ENCODE results near the gene GPANK1.

The GPANK1 gene

DNA sequence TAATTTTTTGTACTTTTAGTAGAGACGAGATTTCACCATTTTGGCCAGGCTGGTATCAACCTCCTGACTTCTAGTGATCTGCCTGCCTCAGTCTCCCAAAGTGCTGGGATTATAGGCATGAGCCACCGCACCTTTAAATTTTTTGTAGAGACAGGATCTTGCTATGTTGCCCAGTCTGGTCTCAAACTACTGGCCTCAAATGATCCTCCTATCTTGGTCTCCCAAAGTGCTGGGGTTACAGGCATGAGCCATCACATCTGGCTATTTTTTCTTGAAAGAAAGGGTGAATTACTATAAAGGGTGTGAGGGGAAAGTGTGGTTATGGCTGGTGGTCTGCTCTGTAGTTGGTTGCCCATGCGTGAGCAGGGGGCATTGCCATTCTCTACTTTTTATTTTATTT, 43.4 kb upstream of the GPANK1 start:
- no peak overlapping the region for H3K4me3 ChIP-seq (ENCODE audit: low read length, poor library complexity, severe bottlenecking)
- no peaks in the 10 kb centered on the region for H3K79me2 ChIP-seq (ENCODE audit: insufficient read depth, low read length)
- TF ChIP-seq CTCF (conservative IDR thresholded peaks at IDR 0.05; ENCODE audit: low read length) (no peak), EZH2phosphoT487 (IDR thresholded peaks at IDR 0.05; ENCODE audit: borderline replicate concordance) (no peak)
- H2AFZ ChIP-seq (ENCODE audit: low read length), result no peak overlapping the region
- no peak overlapping the region for H3K9ac ChIP-seq (ENCODE audit: low read depth, low read length, poor library complexity, severe bottlenecking)
- peaks cover 20% of the 10 kb centered on the region for H3K4me1 ChIP-seq (ENCODE audit: insufficient read depth, low read length, poor library complexity, severe bottlenecking)
- H3F3A ChIP-seq (ENCODE audit: low read depth), result no peaks in the 10 kb centered on the region
- H3K4me2 ChIP-seq (ENCODE audit: low read depth, low read length, poor library complexity, severe bottlenecking), result no peak overlapping the region
- no peaks in the 10 kb centered on the region for H4K20me1 ChIP-seq (ENCODE audit: insufficient read depth, low read length, poor library complexity, severe bottlenecking)
- no peaks in the 10 kb centered on the region for H3K27me3 ChIP-seq (ENCODE audit: insufficient read depth, low read length, poor library complexity, severe bottlenecking)
- H3K9me2 ChIP-seq (replicated peaks; ENCODE audit: low read depth, low read length), result no peaks in the 10 kb centered on the region
- H3K36me3 ChIP-seq (ENCODE audit: insufficient read depth, low read length), result no peaks in the 10 kb centered on the region
- H3K9me3 ChIP-seq (ENCODE audit: insufficient read depth, low read depth, low read length), result no peaks in the 10 kb centered on the region

- Histone ChIP-seq H3K9me3 (ENCODE audit: insufficient read depth, low read depth, low read length) (no peaks in the 10 kb centered on the region), H3K4me1 (ENCODE audit: insufficient read depth, low read length, poor library complexity, severe bottlenecking) (peaks cover 19% of the 10 kb centered on the region), H4K20me1 (ENCODE audit: insufficient read depth, low read length, poor library complexity, severe bottlenecking) (no peaks in the 10 kb centered on the region), H3K27me3 (ENCODE audit: insufficient read depth, low read length, poor library complexity, severe bottlenecking) (no peaks in the 10 kb centered on the region), H3K4me3 (ENCODE audit: low read length, poor library complexity, severe bottlenecking) (no peak overlapping the region), H2AFZ (ENCODE audit: low read length) (no peak overlapping the region), H3K79me2 (ENCODE audit: insufficient read depth, low read length) (peaks cover under 1% of the 10 kb centered on the region; the same call in 1 of the 2 replicates), H3K4me2 (ENCODE audit: low read depth, low read length, poor library complexity, severe bottlenecking) (no peak overlapping the region), H3K36me3 (ENCODE audit: insufficient read depth, low read length) (no peaks in the 10 kb centered on the region), H3K9me2 (replicated peaks; ENCODE audit: low read depth, low read length) (no peaks in the 10 kb centered on the region), H3K9ac (ENCODE audit: low read depth, low read length, poor library complexity, severe bottlenecking) (no peak overlapping the region), H3F3A (ENCODE audit: low read depth) (no peaks in the 10 kb centered on the region)
- no peak for TF ChIP-seq EZH2phosphoT487 (IDR thresholded peaks at IDR 0.05; ENCODE audit: borderline replicate concordance)
- no peak for TF ChIP-seq CTCF (conservative IDR thresholded peaks at IDR 0.05; ENCODE audit: low read length)
These were observed 42.9 kb upstream of the GPANK1 start for GRCh38 chr6:31707701-31708100.

GRCh38 chr6:31706599-31706998, 41.8 kb upstream of the GPANK1 start, which contains the start of gene LY6G6F:
TSS of gene LY6G6F (plus strand) at chr6:31706866. CDS start at chr6:31706907, 41 bp downstream.
- no peaks in the 10 kb centered on the region for H3K36me3 ChIP-seq (ENCODE audit: insufficient read depth, low read length)
- no peaks in the 10 kb centered on the region for H3K9me2 ChIP-seq (replicated peaks; ENCODE audit: low read depth, low read length)
- no peak within 1 kb of the TSS for H3K9ac ChIP-seq (ENCODE audit: low read depth, low read length, poor library complexity, severe bottlenecking)
- H3K79me2 ChIP-seq (ENCODE audit: insufficient read depth, low read length), result peaks cover 12% of the 10 kb centered on the region
- no peaks in the 10 kb centered on the region for H3K27me3 ChIP-seq (ENCODE audit: insufficient read depth, low read length, poor library complexity, severe bottlenecking)
- peaks cover 6% of the 10 kb centered on the region for H4K20me1 ChIP-seq (ENCODE audit: insufficient read depth, low read length, poor library complexity, severe bottlenecking)
- no peaks in the 10 kb centered on the region for H3K9me3 ChIP-seq (ENCODE audit: insufficient read depth, low read depth, low read length)
- H3K4me2 ChIP-seq (ENCODE audit: low read depth, low read length, poor library complexity, severe bottlenecking), result no peak within 1 kb of the TSS
- TF ChIP-seq EZH2phosphoT487 (IDR thresholded peaks at IDR 0.05; ENCODE audit: borderline replicate concordance), result no peak
- no peak for TF ChIP-seq CTCF (conservative IDR thresholded peaks at IDR 0.05; ENCODE audit: low read length)
- no peaks in the 10 kb centered on the region for H3F3A ChIP-seq (ENCODE audit: low read depth)
- H2AFZ ChIP-seq (ENCODE audit: low read length), result no peak within 1 kb of the TSS
- H3K4me3 ChIP-seq (ENCODE audit: low read length, poor library complexity, severe bottlenecking), result no peak within 1 kb of the TSS
- H3K4me1 ChIP-seq (ENCODE audit: insufficient read depth, low read length, poor library complexity, severe bottlenecking), result peaks cover 20% of the 10 kb centered on the region

Measured in Loucy (cell line).